ENCODE measurements around the gene BBS9.

The BBS9 gene

DNA sequence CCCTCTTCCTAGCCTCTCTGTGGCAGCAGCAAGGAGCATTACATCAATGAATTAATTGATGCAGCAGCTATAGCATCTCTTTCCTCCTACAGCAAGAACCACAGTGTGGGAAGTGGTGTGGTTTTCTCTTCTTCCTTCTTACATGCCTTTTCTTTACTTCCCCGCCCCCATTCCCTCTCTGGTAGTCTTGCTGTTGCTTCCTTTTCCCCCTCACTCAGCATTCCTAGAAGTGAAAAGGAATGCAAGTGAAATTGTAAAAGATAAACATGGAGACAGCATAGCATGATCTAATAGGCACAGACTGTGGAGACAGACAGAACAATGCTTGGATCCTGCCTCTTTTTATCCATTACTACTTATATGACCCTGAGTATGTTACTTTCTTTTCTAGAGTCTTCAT is 405.5 kb downstream of the BBS9 start:
- no peaks in the 10 kb centered on the region for H4K20me1 ChIP-seq (ENCODE audit: insufficient read depth, low read length, poor library complexity, severe bottlenecking)
- TF ChIP-seq, protein P1, sequence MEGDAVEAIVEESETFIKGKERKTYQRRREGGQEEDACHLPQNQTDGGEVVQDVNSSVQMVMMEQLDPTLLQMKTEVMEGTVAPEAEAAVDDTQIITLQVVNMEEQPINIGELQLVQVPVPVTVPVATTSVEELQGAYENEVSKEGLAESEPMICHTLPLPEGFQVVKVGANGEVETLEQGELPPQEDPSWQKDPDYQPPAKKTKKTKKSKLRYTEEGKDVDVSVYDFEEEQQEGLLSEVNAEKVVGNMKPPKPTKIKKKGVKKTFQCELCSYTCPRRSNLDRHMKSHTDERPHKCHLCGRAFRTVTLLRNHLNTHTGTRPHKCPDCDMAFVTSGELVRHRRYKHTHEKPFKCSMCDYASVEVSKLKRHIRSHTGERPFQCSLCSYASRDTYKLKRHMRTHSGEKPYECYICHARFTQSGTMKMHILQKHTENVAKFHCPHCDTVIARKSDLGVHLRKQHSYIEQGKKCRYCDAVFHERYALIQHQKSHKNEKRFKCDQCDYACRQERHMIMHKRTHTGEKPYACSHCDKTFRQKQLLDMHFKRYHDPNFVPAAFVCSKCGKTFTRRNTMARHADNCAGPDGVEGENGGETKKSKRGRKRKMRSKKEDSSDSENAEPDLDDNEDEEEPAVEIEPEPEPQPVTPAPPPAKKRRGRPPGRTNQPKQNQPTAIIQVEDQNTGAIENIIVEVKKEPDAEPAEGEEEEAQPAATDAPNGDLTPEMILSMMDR (conservative IDR thresholded peaks at IDR 0.05; ENCODE audit: low read length) = no peak
- TF ChIP-seq EZH2phosphoT487 (IDR thresholded peaks at IDR 0.05; ENCODE audit: borderline replicate concordance) = no peak
- H3F3A ChIP-seq (ENCODE audit: low read depth) = no peaks in the 10 kb centered on the region
- peaks cover 5% of the 10 kb centered on the region for H3K4me1 ChIP-seq (ENCODE audit: insufficient read depth, low read length, poor library complexity, severe bottlenecking)
- H3K36me3 ChIP-seq (ENCODE audit: insufficient read depth, low read length) = no peaks in the 10 kb centered on the region
- no peaks in the 10 kb centered on the region for H3K27me3 ChIP-seq (ENCODE audit: insufficient read depth, low read length, poor library complexity, severe bottlenecking)
- peaks cover 8% of the 10 kb centered on the region; the same call in 1 of the 2 replicates for H3K9me3 ChIP-seq (ENCODE audit: insufficient read depth, low read depth, low read length)
- H3K9me2 ChIP-seq (replicated peaks; ENCODE audit: low read depth, low read length) = no peaks in the 10 kb centered on the region
- H2AFZ ChIP-seq (ENCODE audit: low read length) = no peak overlapping the region
- no peaks in the 10 kb centered on the region for H3K79me2 ChIP-seq (ENCODE audit: insufficient read depth, low read length)
- no peak overlapping the region for H3K9ac ChIP-seq (ENCODE audit: low read depth, low read length, poor library complexity, severe bottlenecking)
- no peak overlapping the region for H3K4me2 ChIP-seq (ENCODE audit: low read depth, low read length, poor library complexity, severe bottlenecking)
- no peak overlapping the region for H3K4me3 ChIP-seq (ENCODE audit: low read length, poor library complexity, severe bottlenecking)

DNA sequence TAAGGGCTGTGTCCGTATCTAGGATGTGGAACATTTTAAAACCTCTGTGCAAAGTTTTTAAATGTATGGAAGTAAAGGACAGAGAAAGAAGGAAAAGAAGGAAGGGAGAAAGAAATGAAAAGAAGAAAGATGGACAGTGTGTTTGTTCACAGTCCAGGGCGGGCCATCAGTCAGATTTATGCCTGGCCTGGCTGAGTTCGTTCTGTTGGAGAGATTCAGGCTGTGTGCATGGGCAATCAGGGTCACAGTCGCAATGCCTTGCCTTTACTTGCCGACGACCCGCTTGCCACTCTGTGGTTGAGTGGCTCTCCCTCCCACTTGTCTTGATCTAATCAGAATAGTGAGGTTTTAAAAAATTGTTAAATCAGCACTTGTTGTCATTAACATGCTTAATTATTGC is 406.6 kb downstream of the BBS9 start:
- no peaks in the 10 kb centered on the region for H3K36me3 ChIP-seq (ENCODE audit: insufficient read depth, low read length)
- H3K9ac ChIP-seq (ENCODE audit: low read depth, low read length, poor library complexity, severe bottlenecking) = no peak overlapping the region
- peaks cover 8% of the 10 kb centered on the region; the same call in 1 of the 2 replicates for H3K9me3 ChIP-seq (ENCODE audit: insufficient read depth, low read depth, low read length)
- H3K79me2 ChIP-seq (ENCODE audit: insufficient read depth, low read length) = no peaks in the 10 kb centered on the region
- H3K9me2 ChIP-seq (replicated peaks; ENCODE audit: low read depth, low read length) = no peaks in the 10 kb centered on the region
- no peak overlapping the region for H3K4me3 ChIP-seq (ENCODE audit: low read length, poor library complexity, severe bottlenecking)
- H3K27me3 ChIP-seq (ENCODE audit: insufficient read depth, low read length, poor library complexity, severe bottlenecking) = no peaks in the 10 kb centered on the region
- H3F3A ChIP-seq (ENCODE audit: low read depth) = no peaks in the 10 kb centered on the region
- TF ChIP-seq EZH2phosphoT487 (IDR thresholded peaks at IDR 0.05; ENCODE audit: borderline replicate concordance) = no peak
- TF ChIP-seq, protein P1 (conservative IDR thresholded peaks at IDR 0.05; ENCODE audit: low read length) = no peak
- H2AFZ ChIP-seq (ENCODE audit: low read length) = no peak overlapping the region
- no peaks in the 10 kb centered on the region for H4K20me1 ChIP-seq (ENCODE audit: insufficient read depth, low read length, poor library complexity, severe bottlenecking)
- peaks cover 5% of the 10 kb centered on the region for H3K4me1 ChIP-seq (ENCODE audit: insufficient read depth, low read length, poor library complexity, severe bottlenecking)
- H3K4me2 ChIP-seq (ENCODE audit: low read depth, low read length, poor library complexity, severe bottlenecking) = no peak overlapping the region

DNA sequence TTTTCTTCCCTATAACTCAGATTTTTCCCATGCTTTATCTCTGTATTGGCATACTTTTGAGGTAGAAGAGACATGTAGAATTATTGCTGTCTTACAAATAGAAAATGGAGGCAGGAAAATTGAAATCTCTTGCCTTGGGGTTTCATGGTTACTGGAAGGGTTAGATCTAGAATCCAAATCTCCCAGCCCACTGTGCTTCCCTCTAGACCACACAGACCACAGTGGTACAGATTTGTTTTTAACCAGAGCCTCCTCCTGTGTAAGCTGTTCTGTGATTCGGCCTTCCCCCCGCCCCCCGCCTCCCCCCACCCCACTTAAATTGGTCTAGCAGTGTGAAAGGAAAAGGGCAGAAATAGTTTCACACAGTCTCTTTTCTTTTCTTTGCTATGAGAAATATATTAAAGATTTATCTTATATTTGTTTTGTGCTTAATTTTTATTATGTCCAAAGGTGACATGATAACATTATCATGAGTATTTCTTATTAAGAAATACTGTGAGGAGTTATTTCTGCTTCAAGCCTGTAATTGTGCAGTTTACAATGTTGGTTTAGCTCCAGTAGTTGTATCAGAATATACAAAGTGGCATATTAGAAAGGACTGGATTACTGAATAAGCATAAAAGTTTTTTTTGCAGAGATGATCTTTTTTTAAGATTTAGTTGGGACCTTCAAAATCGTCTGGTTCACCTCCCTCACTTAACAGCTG is 407.2 kb downstream of the BBS9 start:
- Histone ChIP-seq H3K9ac (ENCODE audit: low read depth, low read length, poor library complexity, severe bottlenecking) (no peak overlapping the region), H3F3A (ENCODE audit: low read depth) (no peaks in the 10 kb centered on the region)

More for the DNA sequence above, 407.2 kb downstream of the BBS9 start:
- H3K79me2 ChIP-seq (ENCODE audit: insufficient read depth, low read length) = no peaks in the 10 kb centered on the region
- no peaks in the 10 kb centered on the region for H3K27me3 ChIP-seq (ENCODE audit: insufficient read depth, low read length, poor library complexity, severe bottlenecking)
- no peak overlapping the region for H3K4me3 ChIP-seq (ENCODE audit: low read length, poor library complexity, severe bottlenecking)
- H3K36me3 ChIP-seq (ENCODE audit: insufficient read depth, low read length) = no peaks in the 10 kb centered on the region
- no peaks in the 10 kb centered on the region for H3K9me2 ChIP-seq (replicated peaks; ENCODE audit: low read depth, low read length)
- no peaks in the 10 kb centered on the region for H4K20me1 ChIP-seq (ENCODE audit: insufficient read depth, low read length, poor library complexity, severe bottlenecking)
- H2AFZ ChIP-seq (ENCODE audit: low read length) = no peak overlapping the region
- H3K9me3 ChIP-seq (ENCODE audit: insufficient read depth, low read depth, low read length) = peaks cover 8% of the 10 kb centered on the region; the same call in 1 of the 2 replicates
- no peak for TF ChIP-seq EZH2phosphoT487 (IDR thresholded peaks at IDR 0.05; ENCODE audit: borderline replicate concordance)
- TF ChIP-seq, protein P1 (conservative IDR thresholded peaks at IDR 0.05; ENCODE audit: low read length) = no peak
- H3K4me1 ChIP-seq (ENCODE audit: insufficient read depth, low read length, poor library complexity, severe bottlenecking) = peaks cover 5% of the 10 kb centered on the region
- H3K4me2 ChIP-seq (ENCODE audit: low read depth, low read length, poor library complexity, severe bottlenecking) = no peak overlapping the region

Data from Loucy (cell line).